CD4-positive, alpha-beta T cell treated with Interleukin-10 for 1 hour (primary cell): Measurements from ENCODE around the gene ZBED4.

ENCODE experiments used
- DNase-seq: peaks from one replicate; pipeline ENCODE4 v3.0.0-alpha.2; 2020

The ZBED4 gene

DNA sequence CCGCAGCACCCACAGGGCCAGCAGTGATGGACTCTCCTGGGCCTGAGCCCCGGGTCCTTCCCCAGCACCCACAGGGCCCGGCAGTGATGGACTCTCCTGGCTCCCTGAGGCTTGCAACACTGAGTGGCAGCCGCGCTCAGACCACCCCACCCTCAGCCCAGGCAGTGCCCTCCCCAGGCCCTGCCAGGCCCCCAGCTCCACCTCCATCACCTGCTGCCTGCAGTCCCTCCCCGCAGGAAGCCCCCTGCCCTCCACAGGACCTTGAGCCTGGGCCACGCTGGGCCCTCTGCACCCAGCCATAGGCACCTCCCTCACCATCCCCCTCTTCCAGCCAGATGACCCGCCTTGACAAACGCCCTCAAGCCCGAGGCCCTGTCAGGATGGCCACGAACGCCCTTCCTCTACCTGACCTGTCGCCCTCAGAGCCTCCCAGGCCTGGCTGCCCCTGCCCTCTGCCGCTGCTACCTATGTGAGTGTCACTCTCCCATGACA lies 53.2 kb downstream of the ZBED4 start:
- no peak for DNase-seq

DNA sequence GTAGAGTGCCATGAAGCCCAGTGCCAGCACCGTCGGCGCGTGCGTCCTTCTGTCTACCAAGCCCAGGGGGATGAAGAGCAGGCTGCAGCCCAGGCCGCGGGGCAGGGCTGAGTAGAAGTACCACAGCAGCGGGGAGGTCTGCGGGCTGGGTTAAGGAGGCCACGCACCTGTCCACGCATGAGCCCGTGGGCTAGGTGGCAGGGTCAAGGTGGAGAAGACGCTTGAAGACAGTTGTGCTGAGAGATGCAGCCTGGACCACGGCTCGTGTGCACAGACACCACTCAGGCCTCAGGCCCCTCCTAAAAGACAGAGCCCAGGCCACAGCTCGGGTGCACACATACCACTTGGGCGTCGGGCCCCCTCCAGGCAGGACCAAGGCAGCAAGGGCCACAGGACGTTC lies 54.2 kb downstream of the ZBED4 start:
- no peak for DNase-seq

DNA sequence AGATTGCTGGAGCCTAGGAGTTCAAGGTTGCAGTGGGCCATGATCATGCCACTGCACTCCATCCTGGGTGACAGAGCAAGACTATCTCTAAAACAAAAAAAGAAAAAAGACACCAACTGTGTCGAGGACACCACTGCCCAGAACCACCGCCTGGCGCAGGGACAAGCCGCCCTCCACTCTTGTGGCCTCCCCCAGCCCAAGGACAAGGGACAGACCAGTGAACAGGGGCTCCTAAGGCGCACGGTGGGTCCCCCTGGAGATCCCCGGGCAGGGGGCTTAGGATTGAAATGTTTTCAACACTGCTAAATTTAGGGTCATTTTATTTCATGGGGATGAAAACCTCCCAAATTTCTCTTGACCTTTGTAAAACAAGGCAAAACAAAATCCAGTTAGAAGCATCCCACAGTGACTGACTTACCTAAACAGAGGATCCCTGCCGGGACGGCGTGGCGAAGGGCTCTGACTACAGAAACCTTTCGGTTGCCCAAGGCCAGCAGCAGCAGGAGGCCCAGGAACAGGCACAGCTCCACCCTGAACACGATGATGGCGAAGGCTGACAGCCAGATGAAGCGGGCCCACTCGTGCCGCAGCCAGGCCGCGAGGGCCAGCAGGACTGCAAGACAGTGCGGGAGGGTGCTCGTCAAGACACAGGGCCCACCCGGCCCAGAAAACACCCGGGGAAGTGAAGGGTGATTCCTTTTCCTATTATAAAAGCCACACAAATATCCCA lies 56.0 kb downstream of the ZBED4 start:
- no peak for DNase-seq

DNA sequence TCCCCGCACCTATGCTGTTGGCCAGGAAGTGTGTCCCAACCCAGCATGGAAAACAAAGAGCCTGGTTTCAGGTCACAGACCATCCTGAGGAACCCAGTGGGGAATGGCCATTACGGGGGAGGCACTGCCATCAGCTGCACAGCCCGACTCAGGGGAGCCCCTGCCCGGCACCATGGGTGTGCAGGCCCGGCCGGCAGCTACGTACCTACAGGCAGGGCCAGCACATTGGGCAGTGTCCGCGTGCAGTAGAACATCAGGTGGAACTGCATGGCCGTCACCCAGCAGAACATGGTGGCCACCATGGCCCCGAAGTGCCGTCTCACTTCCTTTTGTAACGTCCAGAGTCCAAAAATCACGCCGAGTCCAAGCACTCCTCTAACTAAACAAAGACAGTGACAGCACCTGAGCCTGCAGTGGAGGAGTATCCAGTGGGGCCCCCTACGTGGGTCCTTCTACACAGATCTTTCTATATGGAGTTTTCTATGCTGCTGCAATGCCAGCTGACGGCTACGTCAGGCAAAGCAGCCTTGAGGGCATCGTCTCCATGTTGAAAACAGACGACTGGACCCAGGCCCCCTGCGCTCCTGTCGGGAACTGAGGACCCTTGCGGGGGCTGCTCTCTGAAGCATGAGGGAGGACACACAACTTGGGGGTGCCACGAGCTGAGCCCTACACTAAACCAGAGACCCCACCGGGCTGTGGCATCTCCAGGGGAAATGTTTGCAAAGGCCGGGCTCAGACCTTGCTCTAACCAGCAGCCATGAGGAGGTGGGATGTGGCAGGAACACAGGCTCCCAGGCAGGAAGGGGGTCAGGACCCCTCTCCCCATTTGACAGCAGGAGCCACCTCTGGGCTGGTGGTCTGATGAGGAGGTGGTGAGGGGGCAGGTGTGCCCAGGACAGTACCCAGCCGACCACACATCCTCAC lies 56.8 kb downstream of the ZBED4 start:
- no peak for DNase-seq

DNA sequence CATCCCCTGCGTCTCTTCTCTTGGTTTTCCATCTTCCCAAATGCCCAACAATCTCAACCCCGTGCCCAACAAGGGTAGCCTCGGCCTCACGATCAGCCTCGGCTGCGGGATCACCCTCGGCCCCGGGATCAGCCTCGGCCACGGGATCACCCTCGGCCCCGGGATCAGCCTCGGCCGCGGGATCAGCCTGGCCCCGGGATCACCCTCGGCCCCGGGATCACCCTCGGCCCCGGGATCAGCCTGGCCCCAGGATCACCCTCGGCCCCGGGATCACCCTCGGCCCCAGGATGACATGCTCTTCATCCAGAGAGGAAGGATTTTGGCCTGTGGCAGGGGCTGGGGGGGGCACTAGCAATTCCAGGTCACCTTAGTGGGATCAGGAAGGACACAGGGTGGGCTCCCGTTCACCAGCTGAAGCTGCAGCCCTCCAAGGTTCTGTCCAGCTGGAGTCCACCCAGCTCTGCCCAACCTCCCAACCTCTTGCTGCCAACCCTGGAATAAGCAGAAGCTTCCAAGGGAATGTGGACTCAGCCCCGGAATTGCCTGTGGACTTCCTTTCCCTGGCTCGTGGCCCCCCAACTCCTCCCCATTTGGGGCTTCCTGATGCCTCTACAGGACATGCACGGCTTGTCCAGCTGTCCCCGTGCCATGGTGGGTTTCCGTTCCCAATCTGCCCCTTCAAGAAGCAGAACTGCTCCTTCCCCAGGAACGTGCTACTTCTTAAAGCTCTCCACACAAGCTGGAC lies 58.4 kb downstream of the ZBED4 start:
- no peak for DNase-seq

DNA sequence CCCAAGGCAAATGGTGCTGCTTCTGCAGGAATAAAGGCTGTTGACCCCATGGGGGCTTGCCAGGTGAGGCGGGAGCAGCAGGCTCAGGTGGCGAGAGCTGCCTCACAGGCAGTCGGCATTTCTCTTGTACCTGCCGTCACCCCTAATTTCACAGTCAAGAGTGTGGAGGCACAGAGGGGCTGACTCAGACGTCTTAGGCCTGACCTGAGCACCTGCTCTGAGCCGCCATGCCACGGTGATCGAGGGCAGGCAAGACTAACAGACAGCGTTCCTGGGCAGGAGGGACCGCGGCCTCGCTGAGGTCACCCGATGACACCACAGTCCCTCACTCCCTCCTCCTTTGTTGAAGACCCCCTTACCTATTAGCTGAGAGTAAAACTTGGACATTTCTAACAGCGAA lies 59.4 kb downstream of the ZBED4 start:
- DNase-seq = no peak

DNA sequence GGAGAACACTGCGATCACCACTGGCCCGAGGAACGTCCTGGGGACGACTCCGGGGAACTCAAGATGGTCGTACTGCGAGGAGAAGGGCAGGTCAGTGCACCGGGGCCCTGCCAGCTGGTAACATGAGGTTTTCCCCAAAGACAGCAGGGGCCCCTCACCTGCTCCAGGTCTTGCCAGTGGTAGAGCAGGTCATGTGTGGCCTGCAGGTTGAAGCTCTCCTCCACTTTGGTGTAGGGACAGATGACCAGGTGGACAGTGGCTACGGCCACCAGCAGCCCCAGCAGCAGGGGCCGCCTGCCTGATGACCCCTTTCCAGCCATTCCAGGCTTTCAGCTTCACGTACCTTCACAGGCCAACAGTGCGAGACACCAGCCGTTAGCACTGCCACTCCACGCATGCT lies 59.8 kb downstream of the ZBED4 start:
- DNase-seq = no peak

DNA sequence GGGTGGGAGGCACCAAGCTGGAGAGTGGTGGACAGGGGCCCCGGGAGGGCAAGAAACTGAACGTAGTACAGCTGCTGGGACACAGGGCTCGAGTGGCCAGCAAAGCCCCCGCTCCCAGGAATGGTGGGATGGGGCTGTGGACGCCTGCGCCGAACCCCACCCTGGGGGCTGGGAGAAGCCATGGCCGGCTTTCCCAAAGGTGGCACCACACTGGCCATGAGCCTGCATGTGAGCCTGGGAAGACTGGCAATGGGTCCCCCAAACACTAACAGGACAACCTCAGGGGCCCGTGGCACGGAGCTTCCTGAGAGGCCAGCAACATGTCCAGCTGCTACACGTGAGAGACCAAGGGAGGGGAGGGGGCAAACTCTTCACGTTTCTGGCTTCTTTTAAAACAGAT lies 60.6 kb downstream of the ZBED4 start:
- no peak for DNase-seq

DNA sequence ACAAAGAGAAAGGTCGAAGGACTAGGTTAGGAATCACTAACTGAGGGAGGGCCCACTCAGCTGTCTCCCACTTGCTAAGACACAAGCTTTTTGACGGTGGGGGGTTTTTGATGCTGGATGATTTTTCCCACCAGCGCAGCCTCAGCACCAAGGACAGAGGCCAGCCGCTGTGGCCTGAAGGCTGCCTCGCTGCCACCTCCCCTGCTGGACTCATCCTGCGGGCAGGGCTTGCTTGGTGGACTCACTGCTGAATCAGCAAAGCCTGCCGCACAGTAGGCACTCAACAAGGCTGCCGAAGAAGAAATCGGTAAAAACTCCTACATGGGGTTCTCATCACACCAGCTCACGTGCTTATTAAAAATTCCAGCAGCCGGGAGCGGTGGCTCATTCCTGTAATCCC lies 62.0 kb downstream of the ZBED4 start:
- DNase-seq = no peak

DNA sequence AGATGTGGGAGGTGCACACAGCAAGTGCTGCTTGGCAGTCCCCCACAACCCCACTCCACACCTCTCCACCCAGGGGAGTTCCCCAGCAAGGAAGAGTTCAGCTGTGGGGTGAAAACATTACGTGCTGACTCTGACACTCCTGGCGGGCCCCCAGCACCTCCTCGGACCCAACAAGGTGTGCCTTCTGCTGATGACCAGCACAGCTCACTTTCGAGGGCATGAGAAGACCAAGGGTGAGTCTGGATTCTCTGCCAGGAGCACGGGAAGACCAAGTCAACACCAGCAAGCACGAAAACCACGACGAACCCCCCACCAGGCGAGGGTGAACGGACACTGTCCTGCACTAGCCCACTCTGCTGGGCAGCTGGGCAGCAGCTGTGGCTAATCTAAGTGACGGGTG lies 63.2 kb downstream of the ZBED4 start:
- DNase-seq = no peak

DNA sequence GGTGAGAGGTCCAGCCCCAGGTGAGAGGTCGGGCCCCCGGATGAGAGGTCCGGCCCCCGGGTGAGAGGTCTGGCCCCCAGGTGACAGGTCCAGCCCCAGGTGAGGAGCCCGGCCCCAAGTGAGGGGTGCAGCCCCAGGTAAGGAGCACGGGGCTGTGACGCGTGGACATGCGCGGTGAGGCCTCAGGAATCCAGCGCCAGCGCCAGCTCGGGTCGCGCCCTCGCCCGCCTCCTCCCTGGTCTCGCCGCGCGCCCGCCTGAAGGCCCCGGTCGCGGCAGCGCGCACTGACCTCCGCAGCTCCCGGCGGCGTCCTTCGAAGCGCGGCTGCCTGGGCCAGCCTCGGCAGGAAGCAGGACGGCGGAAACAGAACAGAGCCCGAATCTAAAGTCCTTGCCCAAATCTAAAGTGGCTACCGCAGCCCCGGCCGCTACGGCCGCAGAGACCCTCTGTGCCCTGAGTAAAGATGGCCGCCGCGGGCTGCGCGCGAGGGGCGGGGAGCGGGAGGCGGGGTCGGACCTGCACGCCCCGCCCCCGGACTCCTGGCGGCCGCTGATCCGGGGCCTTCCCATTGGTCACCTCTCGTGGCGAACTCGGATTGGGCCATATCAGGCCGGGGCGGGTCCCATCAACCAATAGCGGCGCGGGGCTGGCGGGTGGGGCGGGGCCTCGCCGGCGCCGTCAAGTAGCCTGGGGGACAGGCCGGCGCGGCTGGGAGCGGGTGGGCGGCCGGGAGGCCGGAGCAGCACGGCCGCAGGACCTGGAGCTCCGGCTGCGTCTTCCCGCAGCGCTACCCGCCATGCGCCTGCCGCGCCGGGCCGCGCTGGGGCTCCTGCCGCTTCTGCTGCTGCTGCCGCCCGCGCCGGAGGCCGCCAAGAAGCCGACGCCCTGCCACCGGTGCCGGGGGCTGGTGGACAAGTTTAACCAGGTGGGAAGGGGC lies 64.6 kb downstream of the ZBED4 start, which contains the start of the genes ALG12 and CRELD2:
TSS of gene ALG12 (minus strand) at position 465 of the 937 bp plus-strand sequence. CDS start 4,673 bp downstream, outside the sequence.
TSS of gene CRELD2 (plus strand) at position 661 of the 937 bp plus-strand sequence. CDS start at position 797, 136 bp downstream.
- peak; percentile 97 for DNase-seq

DNA sequence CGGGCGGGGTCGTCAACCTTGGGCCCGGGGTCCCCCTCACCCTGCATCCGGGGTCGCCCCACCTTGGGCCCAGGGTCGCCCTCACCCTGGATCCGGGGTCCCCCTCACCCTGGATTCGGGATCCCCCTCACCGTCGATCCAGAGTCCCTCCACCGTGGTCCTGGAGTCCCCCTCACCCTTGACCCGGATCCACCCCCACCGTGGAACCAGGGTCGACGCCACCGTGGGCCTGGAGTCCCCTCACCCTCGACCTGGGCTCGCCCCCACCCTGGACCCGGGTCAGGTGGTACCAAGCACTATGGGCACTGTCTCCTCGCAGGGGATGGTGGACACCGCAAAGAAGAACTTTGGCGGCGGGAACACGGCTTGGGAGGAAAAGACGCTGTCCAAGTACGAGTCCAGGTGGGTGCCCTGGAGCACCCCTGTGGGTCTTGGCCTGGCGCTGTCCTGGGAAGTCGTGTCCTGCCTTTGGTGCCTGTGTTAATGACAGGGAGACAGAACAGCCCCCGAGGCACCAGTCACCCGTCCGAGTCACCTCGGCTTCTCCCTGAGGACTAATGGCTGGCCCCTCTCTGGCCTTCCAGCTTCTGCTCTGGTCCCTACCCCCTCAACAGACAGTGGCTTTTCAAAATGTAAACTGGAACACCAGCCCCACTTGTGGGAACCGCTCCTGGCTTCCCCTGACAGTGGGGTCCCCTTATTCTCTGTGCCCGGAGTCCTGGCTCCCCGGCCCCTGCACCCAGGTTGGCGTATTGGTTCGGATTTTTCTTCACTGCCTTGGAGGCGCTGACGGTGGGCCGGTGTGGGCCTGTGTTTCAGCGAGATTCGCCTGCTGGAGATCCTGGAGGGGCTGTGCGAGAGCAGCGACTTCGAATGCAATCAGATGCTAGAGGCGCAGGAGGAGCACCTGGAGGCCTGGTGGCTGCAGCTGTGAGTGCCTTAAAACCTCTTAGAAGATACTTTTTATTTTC lies 65.6 kb downstream of the ZBED4 start:
- no peak for DNase-seq

DNA sequence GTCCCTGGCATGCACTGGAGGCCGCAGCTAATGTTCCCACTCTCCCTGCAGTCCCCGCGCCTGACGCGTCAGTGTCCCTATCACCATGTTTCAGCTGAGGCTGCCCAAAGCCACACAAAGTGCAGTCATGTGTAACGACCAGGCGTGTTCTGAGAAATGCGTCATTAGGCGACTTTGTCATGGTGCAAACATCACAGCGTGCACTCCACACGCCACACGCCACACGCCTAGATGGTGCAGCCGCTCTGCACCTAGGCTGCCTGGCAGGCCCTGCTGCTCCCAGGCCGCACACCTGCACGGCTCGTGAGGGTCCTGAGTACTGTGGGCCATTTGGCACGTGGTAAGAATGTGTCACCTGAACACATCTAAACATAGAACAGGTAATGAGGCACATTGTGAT lies 67.2 kb downstream of the ZBED4 start:
- DNase-seq = no peak

DNA sequence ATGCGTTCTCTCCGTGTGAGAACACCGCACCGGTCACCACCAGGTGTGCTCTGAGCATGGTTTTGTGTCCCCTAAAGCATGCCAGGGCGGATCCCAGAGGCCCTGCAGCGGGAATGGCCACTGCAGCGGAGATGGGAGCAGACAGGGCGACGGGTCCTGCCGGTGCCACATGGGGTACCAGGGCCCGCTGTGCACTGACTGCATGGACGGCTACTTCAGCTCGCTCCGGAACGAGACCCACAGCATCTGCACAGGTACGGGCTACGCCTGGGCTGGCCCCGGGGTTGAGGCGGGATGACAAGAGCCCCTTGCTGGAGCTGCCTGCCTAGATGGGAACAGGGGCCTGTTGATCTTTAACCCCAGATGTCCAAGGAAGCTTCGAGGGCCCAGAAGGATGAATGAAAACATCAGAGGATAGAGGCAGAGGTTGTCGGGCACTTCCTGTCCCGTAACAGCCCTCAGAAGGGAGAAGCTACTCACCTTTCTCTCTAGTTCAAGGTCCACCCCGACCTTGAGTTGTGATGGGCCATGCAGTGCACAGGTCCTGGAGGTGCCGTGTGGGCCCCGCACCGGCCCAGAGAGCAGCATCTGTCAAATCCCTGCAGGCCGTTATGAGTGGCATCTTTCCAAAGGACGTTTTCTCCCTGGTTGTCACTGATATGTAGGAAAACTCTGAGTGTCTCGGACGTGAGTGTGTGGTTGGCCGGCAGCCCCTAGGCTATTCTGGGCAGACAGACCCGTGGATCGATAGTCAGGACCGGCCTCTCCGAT lies 68.0 kb downstream of the ZBED4 start:
- no peak for DNase-seq

DNA sequence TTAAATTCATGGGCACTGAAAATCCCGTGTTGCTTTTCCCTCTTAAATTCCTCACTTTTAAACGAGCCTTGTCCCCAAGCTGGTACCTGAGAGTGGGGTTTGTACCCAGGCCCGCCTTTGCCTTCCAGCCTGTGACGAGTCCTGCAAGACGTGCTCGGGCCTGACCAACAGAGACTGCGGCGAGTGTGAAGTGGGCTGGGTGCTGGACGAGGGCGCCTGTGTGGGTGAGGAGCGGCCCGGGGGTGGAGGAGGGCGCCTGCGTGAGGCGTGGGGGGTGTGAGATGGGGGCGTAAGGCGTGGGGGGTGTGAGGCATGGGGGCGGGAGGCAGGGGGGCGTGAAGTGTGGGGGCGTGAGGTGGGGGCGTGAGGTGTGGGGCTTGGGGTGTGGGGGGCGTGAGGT lies 68.8 kb downstream of the ZBED4 start:
- DNase-seq = no peak

DNA sequence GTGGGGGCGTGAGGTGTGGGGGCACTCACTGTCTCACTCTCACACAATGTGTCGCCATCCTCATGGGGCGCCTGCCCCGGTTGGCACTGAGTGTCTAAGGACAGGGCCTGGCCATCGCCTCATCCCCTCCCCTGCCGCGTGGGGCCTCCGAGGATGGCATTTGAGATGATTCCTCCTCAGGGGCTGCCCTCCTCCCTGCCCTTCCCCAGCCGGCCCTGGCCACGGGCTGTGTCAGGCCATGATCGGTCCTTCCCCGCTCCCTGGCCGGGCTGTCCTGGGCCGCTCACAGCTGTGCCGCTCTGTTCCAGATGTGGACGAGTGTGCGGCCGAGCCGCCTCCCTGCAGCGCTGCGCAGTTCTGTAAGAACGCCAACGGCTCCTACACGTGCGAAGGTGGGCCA lies 69.3 kb downstream of the ZBED4 start:
- DNase-seq = no peak

DNA sequence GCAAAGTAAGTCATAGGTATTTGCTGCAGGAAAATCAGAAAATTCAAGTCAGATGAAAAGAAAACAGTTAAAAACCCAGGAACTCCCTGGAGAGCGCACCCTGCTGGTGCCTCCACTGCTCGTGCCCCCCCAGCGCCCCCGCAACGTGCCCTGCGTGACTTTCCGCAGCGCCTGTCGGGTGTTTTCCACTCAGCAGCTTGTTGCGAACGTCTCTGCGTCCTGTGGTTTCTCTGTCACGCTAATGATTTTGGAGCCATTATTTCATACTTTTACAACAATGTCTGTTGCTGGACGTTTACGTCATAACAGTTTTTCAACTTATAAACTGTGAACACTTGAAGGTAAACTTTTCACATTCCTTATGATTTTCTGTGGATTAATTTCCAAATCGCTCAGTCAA lies 69.8 kb downstream of the ZBED4 start:
- no peak for DNase-seq

DNA sequence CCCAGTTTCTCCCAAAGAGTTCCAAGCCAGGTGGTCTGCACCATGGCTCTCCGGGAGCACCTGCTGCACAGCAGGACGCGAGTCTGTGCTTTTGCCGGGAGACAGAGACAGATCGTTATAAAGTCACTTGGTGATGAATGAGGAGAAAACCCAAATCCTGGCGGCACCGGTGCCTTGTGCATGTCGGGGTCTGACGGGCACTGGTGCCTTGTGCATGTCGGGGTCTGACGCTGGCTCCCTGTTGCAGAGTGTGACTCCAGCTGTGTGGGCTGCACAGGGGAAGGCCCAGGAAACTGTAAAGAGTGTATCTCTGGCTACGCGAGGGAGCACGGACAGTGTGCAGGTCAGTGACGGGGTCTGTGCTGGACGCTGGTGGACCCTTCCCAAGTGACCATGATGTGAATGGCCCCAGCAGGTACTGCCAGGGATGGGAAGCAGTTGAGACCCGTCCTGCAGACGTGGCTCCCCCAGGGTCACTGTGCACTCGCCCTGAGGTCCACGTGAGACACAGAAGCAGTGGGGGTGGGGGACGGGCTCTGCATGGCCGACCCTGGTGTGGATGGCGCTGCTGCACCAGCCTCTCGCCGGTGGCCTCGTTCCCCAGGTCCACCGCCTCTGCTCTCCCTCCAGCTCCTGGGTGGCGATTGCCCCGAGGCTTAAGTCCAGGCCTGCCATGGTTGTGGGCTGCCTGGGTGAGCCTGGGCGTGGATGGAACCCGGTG lies 70.6 kb downstream of the ZBED4 start:
- no peak for DNase-seq

DNA sequence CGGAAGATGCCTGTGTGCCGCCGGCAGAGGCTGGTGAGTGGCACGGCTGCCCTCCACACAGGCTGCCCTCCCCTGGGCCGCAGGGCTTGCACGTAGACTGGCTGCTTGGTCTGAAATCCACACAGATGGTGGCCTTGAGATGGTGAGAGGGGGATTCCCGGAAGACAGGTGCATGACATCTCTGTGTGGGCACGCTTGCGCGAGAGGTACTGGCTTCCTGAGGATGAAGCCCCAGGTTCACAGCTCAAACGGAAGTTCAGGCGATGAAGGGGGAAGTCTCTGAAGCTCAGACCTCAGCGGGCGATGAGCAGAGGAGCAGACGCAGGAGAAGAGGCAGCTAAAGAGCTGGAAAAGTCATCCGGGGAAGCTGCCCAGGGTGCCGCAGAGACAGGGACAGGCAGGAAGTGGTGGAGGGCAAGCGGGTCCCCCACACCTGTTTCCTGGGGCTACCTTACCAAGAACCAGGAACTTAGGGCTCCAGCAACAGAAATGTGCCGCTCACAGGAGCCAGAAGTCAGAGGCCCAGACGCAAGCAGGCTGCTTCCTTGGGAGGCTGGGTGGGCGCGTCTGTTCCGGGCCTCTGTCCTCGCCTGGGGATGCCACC lies 72.0 kb downstream of the ZBED4 start:
- DNase-seq = peak; percentile 88
